ENCODE measurements around the gene SELENON.

DNA sequence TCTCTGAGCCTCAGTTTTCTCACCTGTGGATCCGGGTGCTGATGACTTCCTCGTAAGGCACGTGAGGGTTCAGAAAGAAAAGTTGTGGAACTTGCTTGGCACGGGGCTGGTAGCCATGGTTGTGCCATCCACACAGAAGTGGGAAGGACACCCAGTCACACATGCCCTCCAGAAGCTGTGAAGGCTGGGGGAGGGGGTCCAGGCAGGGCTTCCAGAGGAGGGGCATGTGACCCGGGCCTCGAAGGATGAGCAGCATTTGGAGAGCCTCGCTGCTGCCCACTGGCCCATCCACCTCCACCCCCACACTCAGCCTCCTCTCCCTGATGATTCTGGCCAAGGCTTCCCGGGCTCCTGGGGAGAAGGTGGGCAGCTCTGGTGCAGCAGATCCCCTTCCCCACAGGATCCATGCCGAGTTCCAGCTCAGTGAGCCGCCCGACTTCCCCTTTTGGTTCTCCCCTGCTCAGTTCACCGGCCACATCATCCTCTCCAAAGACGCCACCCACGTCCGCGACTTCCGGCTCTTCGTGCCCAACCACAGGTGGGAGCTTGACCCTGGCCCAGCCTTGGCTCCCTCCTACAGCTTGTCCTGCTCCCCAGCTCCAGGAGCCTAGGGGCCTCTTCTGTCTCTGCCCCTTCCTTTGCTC is 9.4 kb downstream of the SELENON start:
- TF ChIP-seq POLR2AphosphoS5 (IDR thresholded peaks at IDR 0.05) (peak in 2 of 3 donors; percentile 34 to 45), POLR2A (IDR thresholded peaks at IDR 0.05) (no peak)
- TF ChIP-seq, protein P1, sequence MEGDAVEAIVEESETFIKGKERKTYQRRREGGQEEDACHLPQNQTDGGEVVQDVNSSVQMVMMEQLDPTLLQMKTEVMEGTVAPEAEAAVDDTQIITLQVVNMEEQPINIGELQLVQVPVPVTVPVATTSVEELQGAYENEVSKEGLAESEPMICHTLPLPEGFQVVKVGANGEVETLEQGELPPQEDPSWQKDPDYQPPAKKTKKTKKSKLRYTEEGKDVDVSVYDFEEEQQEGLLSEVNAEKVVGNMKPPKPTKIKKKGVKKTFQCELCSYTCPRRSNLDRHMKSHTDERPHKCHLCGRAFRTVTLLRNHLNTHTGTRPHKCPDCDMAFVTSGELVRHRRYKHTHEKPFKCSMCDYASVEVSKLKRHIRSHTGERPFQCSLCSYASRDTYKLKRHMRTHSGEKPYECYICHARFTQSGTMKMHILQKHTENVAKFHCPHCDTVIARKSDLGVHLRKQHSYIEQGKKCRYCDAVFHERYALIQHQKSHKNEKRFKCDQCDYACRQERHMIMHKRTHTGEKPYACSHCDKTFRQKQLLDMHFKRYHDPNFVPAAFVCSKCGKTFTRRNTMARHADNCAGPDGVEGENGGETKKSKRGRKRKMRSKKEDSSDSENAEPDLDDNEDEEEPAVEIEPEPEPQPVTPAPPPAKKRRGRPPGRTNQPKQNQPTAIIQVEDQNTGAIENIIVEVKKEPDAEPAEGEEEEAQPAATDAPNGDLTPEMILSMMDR (IDR thresholded peaks at IDR 0.05 in 8 of 11, conservative IDR thresholded peaks at IDR 0.05 in 3 of 11): no peak
